A204.1 (cell line): ENCODE data around the gene ACYP2.
"Not testable (repeated sequence)": the region's sequence is repeated elsewhere in the genome, so short reads cannot be mapped to it uniquely, and the experiment has no call there.

ENCODE experiments used
- FAIRE-seq: peaks from 2 replicates; lab custom pipeline; 2012; peaks lifted over from hg19 to GRCh38; lab: Jason Lieb, UNC

Gene ACYP2

DNA sequence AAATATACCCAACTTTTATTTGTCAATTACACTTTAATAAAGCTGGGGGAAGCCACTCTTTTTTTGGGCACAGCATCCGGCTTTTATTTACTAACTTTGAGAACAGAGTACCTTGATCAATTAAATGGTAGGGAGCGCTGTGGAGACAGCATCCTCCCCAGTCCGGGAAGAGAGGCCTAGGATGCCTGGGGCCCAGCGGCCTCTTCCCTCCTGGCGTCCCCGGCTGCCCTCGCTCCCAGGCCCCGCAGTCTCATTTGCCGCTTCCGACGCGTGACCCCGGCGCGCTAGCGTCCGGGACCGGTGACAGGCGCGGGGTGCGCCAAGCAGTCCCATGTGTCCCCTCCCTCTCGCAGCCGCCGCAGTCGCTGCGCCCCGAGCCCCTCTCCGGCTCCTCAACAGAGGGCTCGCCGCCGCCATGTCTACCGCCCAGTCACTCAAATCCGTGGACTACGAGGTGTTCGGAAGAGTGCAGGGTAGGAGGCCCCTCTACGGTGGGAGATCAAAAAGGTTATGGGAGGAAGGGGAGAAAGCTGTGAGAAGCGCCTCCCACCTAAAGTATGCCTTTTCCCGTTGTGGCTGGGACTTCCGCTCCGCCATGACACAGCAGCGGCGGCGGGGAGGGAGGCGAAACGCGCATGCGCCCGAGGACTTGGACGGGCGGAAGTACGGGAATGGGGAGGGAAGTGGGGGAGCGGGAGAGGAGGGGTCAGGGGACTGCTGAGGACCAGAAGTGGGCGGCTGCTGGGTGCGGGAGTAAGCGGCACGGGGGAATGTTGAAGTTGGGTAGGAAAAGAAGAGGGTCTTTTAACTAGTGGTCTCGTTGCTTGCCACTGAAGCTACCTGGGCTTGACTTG is at the start of gene ACYP2:
TSS of gene ACYP2 (plus strand) at position 332 of the 854 bp plus-strand sequence.
- peak; percentile 88 for FAIRE-seq

DNA sequence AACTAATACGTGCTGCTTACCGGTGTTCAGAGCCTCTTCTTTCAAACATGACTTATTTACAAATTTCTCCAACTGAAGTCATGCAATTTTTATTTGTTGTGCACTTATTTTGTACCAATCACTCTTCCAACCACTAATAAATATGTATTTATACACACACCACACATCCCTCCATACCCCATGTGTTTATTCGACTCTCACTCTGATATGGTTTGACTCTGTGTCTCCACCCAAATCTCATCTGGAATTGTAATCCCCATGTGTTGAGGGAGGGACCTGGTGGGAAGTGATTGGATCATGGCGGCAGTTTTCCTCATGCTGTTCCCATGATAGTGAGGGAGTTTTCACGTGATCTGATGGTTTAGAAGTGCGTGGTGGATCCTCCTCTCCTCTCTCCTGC is 49.5 kb upstream of the ACYP2 start:
- FAIRE-seq = no peak

DNA sequence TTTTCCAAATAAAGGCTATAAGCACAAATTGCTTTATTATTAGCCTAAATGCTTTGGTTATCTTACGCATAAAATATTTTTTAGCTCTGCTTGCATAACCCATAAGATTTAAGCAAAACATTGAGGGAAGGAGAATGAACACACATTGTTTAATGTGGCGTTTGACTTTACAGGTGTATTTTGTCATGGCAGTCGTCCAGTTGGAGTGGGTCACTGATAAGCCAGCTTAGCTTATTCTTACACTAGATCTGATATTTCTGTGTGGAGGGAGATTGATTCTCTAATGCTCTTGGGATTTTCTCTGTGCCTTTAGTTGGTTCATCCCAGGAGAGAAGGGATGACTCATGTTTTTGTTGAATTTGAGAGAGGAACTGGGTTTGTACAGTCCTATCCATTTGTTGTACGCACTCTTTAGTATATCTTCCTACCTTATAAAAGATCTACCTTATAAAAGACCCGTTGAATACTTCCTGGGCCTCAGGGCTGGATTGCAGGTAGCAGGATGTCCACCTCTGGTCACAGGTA is 47.5 kb upstream of the ACYP2 start:
- FAIRE-seq = no peak

DNA sequence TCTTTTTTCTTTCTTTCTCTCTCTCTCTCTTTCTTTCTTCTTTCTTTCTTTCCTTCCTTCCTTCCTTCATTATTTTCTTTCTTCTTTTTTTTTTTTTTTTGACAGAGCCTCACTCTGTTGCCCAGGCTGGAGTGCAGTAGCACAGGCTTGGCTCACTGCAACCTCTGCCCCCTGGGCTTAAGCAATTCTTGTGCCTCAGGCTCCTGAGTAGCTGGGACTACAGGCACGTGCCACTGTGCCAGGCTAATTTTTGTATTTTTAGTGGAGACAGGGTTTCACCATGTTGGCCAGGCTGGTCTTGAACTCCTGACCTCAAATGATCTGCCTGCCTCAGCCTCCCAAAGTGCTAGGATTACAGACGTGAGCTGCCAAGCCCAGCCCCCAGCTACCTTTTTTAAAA is 42.9 kb upstream of the ACYP2 start:
- not testable (repeated sequence) for FAIRE-seq

DNA sequence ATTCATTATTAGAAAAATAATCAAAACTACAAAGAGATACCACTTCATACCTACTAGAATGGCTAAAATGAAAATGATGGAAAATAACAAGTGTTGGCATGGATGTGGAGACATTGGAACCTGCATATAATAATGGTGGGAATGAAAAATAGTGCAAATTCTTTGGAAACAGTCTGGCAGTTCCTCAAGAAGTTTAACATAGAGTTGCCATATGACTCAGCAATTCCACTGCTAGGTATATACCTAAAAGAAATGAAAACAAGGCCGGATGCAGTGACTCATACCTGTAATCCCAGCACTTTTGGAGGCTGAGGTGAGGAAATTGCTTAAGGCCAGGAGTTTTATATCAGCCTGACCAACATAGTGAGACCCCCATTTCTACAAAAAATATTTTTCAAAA is 41.6 kb upstream of the ACYP2 start:
- no peak for FAIRE-seq

DNA sequence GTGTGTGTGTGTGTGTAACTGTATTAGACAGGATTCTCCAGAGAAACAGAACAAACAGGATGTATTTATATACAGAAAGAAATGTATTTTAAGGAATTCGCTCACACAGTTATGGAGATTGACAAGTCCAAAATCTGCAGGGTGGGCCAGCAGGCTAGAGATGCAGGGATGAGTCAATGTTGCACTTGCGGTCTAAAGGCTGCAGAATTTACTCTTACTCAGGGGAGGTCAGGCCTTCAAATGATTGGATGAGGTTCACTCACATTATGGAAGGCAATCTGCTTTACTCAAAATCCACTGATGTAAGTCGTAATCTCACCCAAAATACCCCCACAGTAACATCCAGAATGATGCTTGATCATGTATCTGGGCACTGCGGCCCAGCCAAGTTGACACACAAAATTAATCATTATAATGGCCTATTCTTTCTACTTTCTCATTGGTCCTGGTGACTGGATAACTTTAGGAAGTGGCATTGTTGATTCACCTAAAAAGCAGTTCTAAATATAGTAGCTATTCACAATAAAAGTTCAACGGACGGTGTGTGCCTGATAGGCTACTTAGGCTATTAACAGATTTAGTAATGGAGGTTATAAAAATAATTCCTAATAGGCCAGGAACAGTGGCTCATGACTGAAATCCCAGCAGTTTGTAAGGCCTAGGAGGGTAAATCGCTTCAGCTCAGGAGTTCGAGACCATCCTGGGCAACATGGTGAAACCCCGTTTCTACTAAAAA is 40.6 kb upstream of the ACYP2 start:
- no peak for FAIRE-seq

DNA sequence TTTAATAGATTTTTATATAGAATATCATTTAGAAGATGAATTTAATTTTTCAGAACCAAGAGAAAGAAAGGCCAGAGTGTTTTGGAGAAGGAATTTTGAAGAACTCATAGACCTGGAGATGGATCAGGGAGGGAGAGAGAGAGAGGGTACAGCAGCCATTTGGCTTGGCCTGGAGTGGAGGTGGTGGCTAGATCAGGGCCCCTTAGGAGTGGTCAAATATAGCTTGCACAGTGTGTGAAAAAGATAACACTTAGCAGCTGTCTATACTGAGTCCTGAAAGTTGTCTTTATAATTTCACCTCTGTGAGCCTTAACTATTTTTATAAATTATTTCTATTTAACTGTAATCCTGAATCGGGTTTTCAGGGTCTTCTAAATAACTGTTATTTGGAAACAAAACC is 38.8 kb upstream of the ACYP2 start:
- no peak for FAIRE-seq

DNA sequence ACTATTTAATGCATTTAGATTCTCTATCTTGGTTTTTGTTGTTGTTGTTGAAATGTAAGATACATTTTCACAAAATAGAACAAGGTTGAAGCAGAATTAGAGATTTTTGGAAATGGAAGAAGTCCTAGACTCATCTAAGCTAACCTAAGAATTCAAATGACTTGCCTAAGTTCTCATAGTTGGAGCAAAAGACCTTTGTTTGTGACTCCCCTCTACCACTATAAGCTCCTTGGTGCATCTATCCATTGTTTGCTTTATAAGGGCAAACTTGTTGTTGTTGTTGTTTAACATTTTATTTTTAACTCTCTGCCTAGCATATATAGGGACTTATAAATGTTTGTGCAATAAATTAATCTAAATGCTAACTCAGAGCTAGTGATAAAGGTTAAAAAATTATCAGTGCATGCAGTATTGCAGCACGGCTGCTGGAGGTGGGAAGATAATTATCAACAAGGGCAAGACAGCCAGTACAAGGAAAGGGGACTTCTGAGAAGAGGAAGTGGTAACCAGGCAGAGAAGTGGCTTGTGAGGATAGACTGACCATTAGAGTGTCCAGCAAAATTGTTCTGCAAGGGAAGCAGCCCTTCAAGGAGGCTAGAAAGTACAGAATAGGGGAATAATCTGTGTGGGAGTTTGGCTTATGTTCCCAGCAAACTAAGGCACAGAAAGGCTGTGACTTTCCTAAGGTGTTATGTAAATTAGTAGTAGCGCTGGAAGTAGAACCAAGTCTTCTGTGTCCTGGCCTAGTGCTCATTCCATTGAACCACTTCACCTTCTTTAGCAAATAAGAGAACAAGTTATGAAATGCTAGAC is 38.1 kb upstream of the ACYP2 start:
- no peak for FAIRE-seq

DNA sequence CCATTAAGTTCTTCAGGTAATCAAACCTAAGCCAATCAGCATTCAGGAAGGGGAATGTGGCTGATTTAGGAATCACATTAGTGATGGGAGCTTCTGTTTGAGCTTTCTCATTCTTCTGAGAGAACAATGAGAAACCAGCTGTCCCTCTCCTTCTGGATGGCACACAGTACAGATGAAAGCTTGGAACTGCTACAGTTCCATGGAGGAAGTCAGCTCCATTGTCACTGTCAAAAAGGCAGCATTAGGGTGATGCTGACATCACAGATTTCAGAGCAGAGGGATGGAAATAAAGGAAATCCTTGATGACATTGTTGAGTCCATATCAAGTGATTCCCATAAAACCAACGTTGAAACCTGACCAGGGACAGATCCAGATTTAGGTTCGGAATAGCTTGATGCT is 36.1 kb upstream of the ACYP2 start:
- no peak for FAIRE-seq

DNA sequence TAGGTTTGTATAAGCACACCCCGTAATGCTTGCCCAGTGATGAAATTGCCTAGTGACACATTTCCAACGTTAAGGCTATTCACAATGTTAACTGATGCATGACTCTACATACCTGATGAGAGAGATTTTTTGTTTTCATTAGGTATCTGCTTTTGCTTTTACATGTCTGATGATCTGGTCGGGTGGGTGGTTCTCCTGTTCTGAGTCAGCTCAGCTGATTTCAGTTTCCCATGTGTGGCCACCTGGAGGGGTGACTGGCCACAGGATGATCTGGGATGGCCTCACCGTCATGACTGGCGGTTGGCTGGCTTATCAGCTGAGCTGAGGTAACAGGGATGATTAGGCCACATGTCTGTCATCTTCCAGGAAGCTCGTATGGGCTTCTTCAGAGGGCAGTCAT is 33.8 kb upstream of the ACYP2 start:
- FAIRE-seq = no peak

DNA sequence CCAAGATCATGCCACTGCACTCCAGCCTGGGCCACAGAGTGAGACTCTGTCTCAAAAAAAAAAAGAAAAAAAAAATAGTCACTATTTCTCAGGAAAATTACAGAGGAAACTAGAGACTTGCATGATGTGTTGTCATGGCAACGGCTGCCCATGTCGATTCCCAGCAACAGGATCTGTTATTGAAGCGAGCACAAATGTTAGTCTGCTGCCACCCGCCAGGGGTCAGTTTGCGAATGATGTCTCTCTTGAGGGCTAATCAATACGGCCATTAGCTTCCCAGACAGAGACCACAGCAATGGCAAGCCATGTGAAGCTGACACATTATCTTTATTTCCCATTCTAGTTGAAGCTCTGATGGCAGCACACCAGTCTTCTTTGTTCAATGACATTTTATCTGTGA is 32.4 kb upstream of the ACYP2 start:
- no peak for FAIRE-seq

DNA sequence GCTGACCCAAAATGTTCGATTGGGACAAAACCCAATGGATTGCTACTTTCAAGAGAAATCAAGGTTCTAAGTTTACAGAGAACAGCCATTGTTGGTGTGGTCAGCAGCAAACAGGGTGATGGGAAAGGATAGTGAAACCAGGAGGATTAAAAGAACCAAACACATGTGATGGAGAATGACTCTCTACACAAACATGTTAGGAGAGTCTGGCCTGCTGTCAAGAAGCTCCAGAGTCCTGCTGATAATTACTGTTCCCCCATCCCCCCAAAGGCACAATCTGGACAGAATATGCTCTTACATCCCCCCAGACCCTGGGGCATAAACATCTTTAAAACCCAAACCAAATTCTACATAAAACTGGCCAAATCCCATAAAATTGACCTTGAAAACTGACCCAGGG is 32.0 kb upstream of the ACYP2 start:
- FAIRE-seq = no peak

DNA sequence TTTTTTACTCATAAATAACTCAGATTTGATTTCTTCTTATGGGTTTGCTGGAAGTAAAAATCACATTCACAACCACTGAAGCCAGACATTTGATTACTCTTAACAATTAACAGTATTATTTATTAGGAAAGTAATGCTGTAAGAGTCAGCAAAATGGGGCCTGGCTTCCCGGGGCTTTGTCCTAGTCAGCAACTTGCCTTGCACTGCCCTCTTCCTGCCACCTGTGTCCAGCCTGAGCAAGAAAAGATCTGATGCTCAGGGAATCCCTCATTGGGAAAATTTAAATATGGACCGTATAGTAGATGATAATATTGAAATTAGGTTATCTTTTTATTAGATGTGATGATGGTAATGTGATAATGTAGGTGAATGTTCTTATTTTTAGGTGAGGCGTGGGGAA is 30.8 kb upstream of the ACYP2 start:
- no peak for FAIRE-seq

DNA sequence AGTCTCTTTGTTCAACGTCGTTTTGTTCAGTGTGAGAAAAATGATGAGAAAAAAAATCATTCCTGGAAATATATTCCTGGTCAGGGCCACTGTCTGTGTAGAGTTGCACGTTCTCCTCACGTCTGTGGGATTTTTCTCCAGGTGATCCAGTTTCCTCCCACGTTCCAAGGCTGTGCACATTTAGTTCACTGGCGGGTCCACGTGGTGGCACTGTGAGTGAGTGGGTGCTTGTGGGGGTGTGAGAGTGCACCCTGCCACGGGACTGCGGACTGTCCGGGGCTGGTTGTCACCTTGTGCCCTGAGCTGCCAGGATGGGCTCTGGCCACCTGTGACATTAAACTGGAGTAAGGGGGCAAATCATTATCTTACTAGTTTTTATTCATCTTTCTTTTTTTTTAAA is 30.3 kb upstream of the ACYP2 start:
- FAIRE-seq = no peak

DNA sequence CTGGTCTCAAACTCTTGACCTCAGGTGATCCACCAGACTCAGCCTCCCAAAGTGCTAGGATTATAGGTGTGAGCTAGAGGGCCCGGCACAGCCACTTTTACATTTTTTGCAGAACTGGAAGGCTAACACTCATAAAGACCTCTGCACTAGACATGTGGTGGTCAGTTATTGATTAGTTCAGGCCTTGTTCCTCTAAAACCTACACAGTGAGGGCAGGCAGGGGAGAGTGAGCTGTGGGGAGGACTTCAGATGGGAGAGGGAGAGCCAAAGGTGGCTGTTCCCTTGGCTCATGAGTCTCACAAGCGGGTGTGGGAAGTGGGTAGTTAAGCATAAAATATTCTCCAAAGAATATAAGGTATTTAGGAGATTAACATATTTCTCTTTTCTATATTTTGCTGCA is 29.3 kb upstream of the ACYP2 start:
- no peak for FAIRE-seq

DNA sequence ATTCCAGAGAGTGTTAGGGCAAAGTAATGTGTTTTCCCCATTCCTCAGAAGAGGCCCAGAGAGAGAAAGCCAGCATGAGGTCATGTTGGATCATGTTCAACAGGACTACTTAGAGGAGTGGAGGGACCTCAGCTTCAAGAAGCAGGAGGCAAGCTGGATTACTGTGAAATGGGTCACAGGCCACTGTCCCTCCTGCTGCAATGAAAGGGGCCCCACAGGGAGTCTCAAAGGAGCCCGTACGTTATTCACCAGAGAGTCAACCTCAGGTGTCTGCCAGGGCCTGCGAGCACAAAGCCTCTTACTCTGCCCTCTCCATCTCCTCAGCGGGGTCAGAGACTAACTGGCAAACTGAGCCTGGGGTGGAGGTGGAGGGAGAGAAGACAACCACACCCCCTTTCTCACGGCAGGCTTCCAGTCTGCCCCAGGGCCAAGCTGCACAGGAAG is 27.2 kb upstream of the ACYP2 start:
- no peak for FAIRE-seq

DNA sequence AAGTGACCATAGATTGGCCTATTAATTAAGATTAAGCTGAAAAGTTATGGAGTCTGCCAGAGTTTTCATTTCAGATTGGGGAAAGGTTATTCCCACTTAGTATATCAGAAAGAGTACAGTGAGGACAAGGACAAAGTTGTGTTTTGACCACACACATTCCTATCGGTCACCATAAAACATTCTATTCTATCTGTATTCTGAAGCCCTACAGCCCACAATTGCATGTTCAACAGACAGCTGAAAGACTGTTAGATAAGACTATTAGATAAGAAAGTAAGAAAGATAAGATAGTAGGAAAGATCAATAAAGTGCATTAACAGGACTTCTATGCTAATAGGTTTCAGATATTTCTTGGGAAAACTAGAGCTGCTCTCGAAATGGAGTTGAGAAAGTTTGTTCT is 26.7 kb upstream of the ACYP2 start:
- FAIRE-seq = no peak

DNA sequence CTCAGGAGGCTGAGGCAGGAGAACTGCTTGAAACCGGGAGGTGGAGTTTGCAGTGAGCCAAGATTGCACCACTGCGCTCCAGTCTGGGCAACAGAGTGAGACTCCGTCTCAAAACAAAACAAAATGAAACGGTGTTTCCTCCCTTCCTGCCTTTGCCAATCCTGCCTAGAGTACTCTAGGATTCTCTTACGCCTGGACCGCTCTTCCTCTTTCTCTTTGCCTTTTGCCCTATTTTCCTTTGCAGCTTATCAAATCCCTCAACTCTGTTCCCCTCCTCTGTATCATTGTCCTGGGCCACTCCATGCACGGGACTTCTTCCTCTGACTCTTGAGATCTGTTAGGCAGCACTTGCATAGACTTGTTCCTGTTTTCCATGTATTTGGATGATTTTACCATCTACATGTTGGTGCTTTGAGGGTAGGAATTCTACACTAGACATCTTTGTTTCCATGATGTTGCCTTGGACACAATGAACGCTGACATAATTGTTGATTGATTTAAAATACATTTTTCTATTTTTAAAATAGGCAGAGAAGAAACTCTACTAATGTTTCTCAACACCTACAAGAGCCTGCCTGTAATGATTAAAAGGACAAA is 24.8 kb upstream of the ACYP2 start:
- no peak for FAIRE-seq

DNA sequence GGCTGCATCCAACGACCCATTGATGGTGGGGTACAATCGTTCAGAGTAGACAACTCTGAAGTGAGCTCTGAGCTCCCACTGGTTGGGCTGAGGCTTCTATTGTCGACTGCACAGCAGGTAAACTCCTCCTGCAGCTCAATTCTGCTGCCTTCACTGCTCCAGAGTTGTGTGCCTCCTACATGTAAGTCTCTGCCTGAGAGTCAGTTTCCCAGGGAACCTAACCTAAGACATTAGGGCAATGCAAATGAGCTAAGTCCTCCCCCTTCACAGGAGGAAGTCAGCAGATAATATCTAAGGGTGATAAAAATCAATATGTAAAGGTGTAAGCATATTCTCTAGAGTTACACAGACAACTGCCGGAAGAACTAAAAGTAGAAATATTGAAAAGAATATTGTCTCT is 22.5 kb upstream of the ACYP2 start:
- FAIRE-seq = no peak

DNA sequence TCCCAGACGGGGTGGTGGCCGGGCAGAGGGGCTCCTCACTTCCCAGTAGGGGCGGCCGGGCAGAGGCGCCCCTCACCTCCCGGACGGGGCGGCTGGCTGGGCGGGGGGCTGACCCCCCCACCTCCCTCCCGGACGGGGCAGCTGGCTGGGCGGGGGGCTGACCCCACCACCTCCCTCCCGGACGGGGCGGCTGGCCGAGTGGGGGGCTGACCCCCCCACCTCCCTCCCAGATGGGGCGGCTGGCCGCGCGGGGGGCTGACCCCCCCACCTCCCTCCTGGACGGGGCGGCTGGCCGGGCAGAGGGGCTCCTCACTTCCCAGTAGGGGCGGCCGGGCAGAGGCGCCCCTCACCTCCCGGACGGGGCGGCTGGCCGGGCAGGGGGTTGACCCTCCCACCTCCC is 20.0 kb upstream of the ACYP2 start:
- FAIRE-seq = not testable (repeated sequence)

DNA sequence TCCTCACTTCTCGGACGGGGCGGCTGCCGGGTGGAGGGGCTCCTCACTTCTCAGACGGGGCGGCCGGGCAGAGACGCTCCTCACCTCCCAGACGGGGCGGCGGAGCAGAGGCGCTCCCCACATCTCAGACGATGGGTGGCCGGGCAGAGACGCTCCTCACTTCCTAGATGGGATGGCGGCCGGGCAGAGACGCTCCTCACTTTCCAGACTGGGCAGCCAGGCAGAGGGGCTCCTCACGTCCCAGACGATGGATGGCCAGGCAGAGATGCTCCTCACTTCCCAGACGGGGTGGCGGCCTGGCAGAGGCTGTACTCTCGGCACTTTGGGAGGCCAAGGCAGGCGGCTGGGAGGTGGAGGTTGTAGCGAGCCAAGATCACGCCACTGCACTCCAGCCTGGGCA is 19.3 kb upstream of the ACYP2 start:
- FAIRE-seq = not testable (repeated sequence)

DNA sequence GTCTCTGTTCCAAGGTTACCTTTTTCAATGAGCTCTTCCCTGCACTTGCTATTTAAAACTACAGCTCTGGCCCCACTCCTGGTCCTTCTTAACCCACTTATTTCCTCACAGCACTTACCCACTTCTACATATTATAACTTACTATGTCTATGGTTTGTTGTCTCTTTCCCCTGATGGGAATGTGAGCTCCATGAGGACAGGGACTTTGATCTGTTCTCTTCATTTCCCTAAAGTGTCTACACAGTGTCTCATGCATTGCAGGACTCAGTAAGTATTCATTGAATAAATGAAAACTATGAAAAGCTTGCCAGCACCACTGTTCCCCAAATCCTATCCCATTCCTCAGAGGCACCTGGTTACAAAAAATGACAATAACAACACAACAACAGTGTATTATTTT is 18.3 kb upstream of the ACYP2 start:
- FAIRE-seq = no peak
